Suprapubic skin (tissue), 4 donors: ENCODE results near the gene KCMF1.

Experiments used
- EP300 ChIP-seq: sonication (generic); formaldehyde crosslinking; IDR thresholded peaks from one replicate; pipeline ENCODE4 v1.6.1; 2017; ENCODE audit warnings: antibody characterized with exemption
- POLR2A ChIP-seq, 2 donors: fragments of 450-650 bp; IDR thresholded peaks; one replicate each; pipeline ENCODE4 v1.6.1; 2017; ENCODE audit warnings: antibody characterized with exemption in 2 of 2, mild to moderate bottlenecking in 2 of 2, moderate library complexity in 2 of 2
- POLR2AphosphoS5 ChIP-seq, 3 donors: sonication (generic); formaldehyde crosslinking; IDR thresholded peaks; one replicate each; pipeline ENCODE4 v1.6.1; 2017; ENCODE audit warnings: antibody characterized with exemption in 3 of 3
- TF ChIP-seq, protein P1 (sequence below), 2 donors: fragments of 200-600 bp in 1 of 2; fragments of 450-650 bp in 1 of 2; sonication (generic) in 1 of 2; IDR thresholded peaks; one replicate each; pipeline ENCODE4 v1.5.1; 2016 to 2019; ENCODE audit warnings: antibody characterized with exemption in 2 of 2, mild to moderate bottlenecking in 1 of 2, moderate library complexity in 1 of 2

DNA sequence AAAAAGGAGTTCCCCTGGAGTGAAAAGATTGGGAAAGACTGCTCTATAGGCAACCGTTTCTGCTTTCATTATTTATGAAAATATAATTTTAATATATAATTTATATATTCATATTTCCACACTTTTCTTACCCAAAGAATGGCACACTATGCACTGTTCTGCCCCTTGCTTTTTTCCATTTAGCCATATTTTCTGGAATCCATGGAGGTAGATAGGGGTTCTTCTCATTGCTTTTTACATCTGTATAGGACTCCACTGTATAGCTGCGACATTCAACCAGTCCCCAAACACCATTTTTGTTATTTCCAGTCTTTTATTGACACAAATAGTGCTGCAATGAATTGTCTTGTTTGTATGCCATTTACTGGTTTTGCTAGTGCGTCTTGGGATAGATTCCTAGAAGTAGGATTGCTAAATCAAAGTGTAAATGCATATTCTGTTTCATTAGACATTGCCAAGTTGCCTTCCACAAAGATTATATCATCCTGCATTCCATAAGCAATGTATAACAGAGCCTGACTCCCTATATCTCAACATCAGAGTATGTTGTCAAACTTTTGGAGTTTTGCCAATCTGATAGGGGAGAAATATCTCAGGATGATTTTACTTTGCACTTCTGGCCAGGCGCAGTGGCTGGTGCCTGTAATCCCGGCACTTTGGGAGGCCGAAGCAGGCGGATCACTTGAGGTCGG, 135.7 kb downstream of the KCMF1 start:
- TF ChIP-seq, protein P1, sequence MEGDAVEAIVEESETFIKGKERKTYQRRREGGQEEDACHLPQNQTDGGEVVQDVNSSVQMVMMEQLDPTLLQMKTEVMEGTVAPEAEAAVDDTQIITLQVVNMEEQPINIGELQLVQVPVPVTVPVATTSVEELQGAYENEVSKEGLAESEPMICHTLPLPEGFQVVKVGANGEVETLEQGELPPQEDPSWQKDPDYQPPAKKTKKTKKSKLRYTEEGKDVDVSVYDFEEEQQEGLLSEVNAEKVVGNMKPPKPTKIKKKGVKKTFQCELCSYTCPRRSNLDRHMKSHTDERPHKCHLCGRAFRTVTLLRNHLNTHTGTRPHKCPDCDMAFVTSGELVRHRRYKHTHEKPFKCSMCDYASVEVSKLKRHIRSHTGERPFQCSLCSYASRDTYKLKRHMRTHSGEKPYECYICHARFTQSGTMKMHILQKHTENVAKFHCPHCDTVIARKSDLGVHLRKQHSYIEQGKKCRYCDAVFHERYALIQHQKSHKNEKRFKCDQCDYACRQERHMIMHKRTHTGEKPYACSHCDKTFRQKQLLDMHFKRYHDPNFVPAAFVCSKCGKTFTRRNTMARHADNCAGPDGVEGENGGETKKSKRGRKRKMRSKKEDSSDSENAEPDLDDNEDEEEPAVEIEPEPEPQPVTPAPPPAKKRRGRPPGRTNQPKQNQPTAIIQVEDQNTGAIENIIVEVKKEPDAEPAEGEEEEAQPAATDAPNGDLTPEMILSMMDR (IDR thresholded peaks at IDR 0.05): no peak
- TF ChIP-seq EP300 (no peak), POLR2A (IDR thresholded peaks at IDR 0.05) (no peak), POLR2AphosphoS5 (IDR thresholded peaks at IDR 0.05) (no peak)
